IPS-20b (cell line): Measurements from ENCODE around the gene PDCD11.
"Not testable (repeated sequence)": the region's sequence is repeated elsewhere in the genome, so short reads cannot be mapped to it uniquely, and the experiment has no call there.

ENCODE experiments used
- H3K27ac ChIP-seq: one replicate; pipeline ENCODE4 v1.5.1; 2013; ENCODE audit warnings: low read length
- H3K27me3 ChIP-seq: 2 replicates; pipeline ENCODE4 v1.6.1; 2013; ENCODE audit warnings: mild to moderate bottlenecking, low read length, inconsistent platforms; ENCODE audit not compliant: insufficient read depth
- H3K36me3 ChIP-seq: 2 replicates; pipeline ENCODE4 v1.6.1; 2013; ENCODE audit warnings: low read depth, mild to moderate bottlenecking, inconsistent platforms, low read length, moderate library complexity; ENCODE audit not compliant: insufficient read depth
- H3K4me1 ChIP-seq: 2 replicates; pipeline ENCODE4 v1.6.1; 2013; ENCODE audit warnings: mild to moderate bottlenecking, control low read depth, inconsistent platforms, low read length, moderate library complexity; ENCODE audit not compliant: insufficient read depth
- H3K4me3 ChIP-seq: 2 replicates; pipeline ENCODE4 v1.5.1; 2013; ENCODE audit warnings: mild to moderate bottlenecking, low read length, inconsistent platforms
- H3K9ac ChIP-seq: 2 replicates; pipeline ENCODE4 v1.6.1; 2013; ENCODE audit warnings: low read depth, mild to moderate bottlenecking, inconsistent platforms, low read length, moderate library complexity
- H3K9me3 ChIP-seq: 2 replicates; pipeline ENCODE4 v1.6.1; 2013; ENCODE audit warnings: mild to moderate bottlenecking, low read depth, low read length, inconsistent platforms; ENCODE audit not compliant: insufficient read depth

Gene PDCD11, protein sequence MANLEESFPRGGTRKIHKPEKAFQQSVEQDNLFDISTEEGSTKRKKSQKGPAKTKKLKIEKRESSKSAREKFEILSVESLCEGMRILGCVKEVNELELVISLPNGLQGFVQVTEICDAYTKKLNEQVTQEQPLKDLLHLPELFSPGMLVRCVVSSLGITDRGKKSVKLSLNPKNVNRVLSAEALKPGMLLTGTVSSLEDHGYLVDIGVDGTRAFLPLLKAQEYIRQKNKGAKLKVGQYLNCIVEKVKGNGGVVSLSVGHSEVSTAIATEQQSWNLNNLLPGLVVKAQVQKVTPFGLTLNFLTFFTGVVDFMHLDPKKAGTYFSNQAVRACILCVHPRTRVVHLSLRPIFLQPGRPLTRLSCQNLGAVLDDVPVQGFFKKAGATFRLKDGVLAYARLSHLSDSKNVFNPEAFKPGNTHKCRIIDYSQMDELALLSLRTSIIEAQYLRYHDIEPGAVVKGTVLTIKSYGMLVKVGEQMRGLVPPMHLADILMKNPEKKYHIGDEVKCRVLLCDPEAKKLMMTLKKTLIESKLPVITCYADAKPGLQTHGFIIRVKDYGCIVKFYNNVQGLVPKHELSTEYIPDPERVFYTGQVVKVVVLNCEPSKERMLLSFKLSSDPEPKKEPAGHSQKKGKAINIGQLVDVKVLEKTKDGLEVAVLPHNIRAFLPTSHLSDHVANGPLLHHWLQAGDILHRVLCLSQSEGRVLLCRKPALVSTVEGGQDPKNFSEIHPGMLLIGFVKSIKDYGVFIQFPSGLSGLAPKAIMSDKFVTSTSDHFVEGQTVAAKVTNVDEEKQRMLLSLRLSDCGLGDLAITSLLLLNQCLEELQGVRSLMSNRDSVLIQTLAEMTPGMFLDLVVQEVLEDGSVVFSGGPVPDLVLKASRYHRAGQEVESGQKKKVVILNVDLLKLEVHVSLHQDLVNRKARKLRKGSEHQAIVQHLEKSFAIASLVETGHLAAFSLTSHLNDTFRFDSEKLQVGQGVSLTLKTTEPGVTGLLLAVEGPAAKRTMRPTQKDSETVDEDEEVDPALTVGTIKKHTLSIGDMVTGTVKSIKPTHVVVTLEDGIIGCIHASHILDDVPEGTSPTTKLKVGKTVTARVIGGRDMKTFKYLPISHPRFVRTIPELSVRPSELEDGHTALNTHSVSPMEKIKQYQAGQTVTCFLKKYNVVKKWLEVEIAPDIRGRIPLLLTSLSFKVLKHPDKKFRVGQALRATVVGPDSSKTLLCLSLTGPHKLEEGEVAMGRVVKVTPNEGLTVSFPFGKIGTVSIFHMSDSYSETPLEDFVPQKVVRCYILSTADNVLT (N-terminal part only)

DNA sequence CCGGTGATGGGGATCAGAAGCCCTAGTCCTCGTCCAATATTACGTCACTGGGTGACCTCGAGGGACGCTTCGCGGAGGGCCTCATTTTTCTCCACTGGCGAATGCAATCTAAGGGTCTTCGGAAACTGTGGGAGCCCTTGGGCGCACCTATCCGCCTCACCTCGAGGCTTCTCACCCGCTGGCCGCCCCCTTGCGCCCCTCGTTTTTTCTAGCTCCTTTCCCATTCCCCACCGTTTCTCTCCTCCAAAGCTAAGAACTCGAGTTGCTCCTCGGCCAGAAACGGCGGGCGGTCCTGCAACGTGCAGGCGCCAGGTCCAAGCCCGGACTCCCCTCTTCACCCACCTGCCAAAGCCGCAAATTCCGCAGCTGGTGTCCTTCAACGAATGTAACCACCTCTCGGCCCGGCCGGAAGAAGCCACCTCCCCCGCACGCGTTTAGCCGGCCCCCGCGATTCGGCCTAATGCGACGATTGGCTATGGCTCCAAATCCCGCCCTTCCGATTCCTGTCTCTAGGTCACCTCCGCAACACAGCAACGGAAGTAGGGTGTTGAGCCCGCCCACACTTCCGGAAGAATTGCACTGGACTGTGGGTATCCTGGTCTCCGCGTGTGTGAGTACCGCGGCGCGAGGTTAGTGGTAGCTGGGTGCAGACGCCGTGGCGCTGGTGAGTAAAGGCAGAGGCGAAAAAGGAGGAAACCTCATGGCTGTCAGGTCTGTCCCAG, at the start of gene PDCD11, which contains the start of gene ATP5MK:
Gene PDCD11 (plus strand): TSS at position 560 of the 722 bp plus-strand sequence. CDS start 1,801 bp downstream, outside the sequence.
Gene ATP5MK (minus strand): TSS at position 409 of the 722 bp plus-strand sequence. CDS start 4,018 bp downstream, outside the sequence.
- Histone ChIP-seq H3K9ac (peak within 1 kb of the TSS; percentile 94), H3K27me3 (no peaks in the 10 kb centered on the region), H3K36me3 (peaks cover 62% of the 10 kb centered on the region), H3K4me3 (peak within 1 kb of the TSS; percentile 100), H3K27ac (peak within 1 kb of the TSS; percentile 71), H3K4me1 (no peaks in the 10 kb centered on the region), H3K9me3 (no peaks in the 10 kb centered on the region)

GRCh38 chr10:103350175-103350516, 46.3 kb upstream of the PDCD11 start:
- peaks cover 3% of the 10 kb centered on the region; the same call in 1 of the 2 replicates for H3K4me1 ChIP-seq
- peaks cover 33% of the 10 kb centered on the region for H3K36me3 ChIP-seq
- H3K4me3 ChIP-seq, result peak overlapping the region; percentile 83
- peak overlapping the region; percentile 24 for H3K27ac ChIP-seq
- H3K9ac ChIP-seq, result peak overlapping the region; percentile 87
- no peaks in the 10 kb centered on the region for H3K27me3 ChIP-seq
- H3K9me3 ChIP-seq, result no peaks in the 10 kb centered on the region

DNA sequence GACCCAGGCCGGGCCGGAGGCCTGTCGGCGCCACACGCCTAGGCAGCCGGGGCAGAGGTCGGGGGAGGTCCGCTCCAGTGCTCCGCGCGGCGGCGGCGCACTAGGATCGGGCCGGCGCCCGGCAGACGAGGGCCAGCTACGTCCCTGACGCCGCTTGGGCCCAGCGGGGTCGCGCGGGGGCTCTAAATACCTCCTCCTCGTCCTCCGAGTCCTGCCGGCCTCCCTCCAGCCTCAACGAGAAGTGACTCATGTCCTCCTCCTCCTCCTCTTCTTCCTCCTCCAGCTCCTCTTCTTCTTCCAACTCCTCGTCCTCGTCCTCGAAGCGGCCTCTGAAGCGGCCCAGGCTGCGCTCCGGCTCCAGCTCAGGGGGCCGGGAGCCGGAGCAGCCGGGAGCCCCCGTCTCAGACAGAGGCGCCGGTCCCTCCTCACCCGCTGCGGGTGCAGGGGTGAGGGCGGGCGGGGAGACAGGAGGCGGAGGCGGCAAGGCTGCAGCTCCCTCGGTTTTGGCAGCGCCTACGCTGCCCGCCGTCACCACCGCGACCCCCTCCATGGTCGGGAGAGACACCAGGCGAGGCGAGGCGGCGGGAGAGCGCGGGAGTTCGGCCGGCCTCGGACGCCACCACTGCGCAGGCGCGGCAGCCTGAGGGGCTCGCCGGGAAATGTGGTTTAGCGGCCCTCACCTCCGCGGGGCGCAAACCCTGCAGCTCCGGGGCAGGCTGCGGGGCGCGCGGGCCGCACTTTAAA, 45.7 kb upstream of the PDCD11 start, which contains the start of gene PCGF6:
Gene PCGF6 (minus strand): TSS at position 624 of the 744 bp plus-strand sequence. CDS start 74 bp downstream, at position 550.
- Histone ChIP-seq H3K4me1 (peaks cover 3% of the 10 kb centered on the region; the same call in 1 of the 2 replicates), H3K27me3 (no peaks in the 10 kb centered on the region), H3K4me3 (peak within 1 kb of the TSS; percentile 83), H3K9ac (peak within 1 kb of the TSS; percentile 87), H3K36me3 (peaks cover 28% of the 10 kb centered on the region), H3K27ac (peak within 1 kb of the TSS; percentile 24), H3K9me3 (no peaks in the 10 kb centered on the region)

- peaks cover 9% of the 10 kb centered on the region for H3K36me3 ChIP-seq
- no peak overlapping the region for H3K4me3 ChIP-seq
- H3K27ac ChIP-seq, result no peak overlapping the region
- peaks cover 3% of the 10 kb centered on the region; the same call in 1 of the 2 replicates for H3K4me1 ChIP-seq
- no peaks in the 10 kb centered on the region for H3K27me3 ChIP-seq
- H3K9me3 ChIP-seq, result no peaks in the 10 kb centered on the region
- H3K9ac ChIP-seq, result no peak overlapping the region
Measured at GRCh38 chr10:103353281-103353680, 43.1 kb upstream of the PDCD11 start.

DNA sequence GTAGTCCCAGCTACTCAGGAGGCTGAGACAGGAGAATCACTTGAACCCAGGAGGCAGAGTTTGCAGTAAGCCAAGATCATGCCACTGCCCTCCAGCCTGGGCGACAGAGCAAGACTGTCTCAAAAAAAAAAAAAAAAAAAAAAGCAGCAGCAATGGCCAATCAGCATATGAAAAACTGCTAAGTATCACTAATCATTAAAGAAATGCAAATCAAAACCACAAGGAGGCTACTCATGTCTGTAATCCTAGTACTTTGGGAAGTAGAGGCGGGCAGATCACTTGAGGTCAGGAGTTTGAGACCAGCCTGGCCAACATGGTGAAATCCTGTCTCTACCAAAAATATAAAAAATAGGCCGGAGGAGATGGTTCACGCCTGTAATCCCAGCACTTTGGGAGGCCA, 41.9 kb upstream of the PDCD11 start:
- not testable (repeated sequence) for H3K27me3 ChIP-seq, H3K27ac ChIP-seq, H3K9me3 ChIP-seq, H3K4me1 ChIP-seq, H3K9ac ChIP-seq, H3K4me3 ChIP-seq, H3K36me3 ChIP-seq

- H3K36me3 ChIP-seq, result no peaks in the 10 kb centered on the region
- H3K4me1 ChIP-seq, result peaks cover 3% of the 10 kb centered on the region; the same call in 1 of the 2 replicates
- H3K9ac ChIP-seq, result no peak overlapping the region
- no peak overlapping the region for H3K27ac ChIP-seq
- H3K27me3 ChIP-seq, result no peaks in the 10 kb centered on the region
- no peaks in the 10 kb centered on the region for H3K9me3 ChIP-seq
- no peak overlapping the region for H3K4me3 ChIP-seq
Measured at GRCh38 chr10:103355906-103356599, 40.4 kb upstream of the PDCD11 start.

GRCh38 chr10:103359493-103359892, 36.9 kb upstream of the PDCD11 start:
- H3K36me3 ChIP-seq, H3K27ac ChIP-seq, H3K9ac ChIP-seq, H3K4me3 ChIP-seq, H3K4me1 ChIP-seq, H3K27me3 ChIP-seq, H3K9me3 ChIP-seq: not testable (repeated sequence)

DNA sequence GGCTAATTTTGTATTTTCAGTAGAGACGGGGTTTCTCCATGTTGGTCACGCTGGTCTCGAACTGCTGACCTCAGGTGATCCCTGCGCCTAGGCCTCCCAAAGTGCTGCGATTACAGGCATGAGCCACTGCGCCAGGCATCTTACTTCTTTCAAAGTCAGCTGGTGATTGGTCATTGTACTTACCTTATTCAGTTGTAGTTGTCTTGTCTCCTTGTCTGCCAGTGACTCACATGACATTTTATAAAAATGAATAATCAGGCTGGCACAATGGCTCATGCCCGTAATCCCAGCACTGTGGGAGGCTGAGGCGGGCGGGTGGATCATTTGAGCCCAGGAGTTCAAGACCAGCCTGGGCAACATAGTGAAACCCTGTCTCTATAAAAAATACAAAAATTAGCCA, 35.6 kb upstream of the PDCD11 start:
- H3K4me1 ChIP-seq, H3K36me3 ChIP-seq, H3K4me3 ChIP-seq, H3K9me3 ChIP-seq, H3K9ac ChIP-seq, H3K27me3 ChIP-seq, H3K27ac ChIP-seq: not testable (repeated sequence)

GRCh38 chr10:103367379-103367781, 29.0 kb upstream of the PDCD11 start:
- Histone ChIP-seq H3K9ac (peak overlapping the region; percentile 69; the same call in 1 of the 2 replicates), H3K36me3 (no peaks in the 10 kb centered on the region), H3K27me3 (no peaks in the 10 kb centered on the region), H3K4me1 (no peaks in the 10 kb centered on the region), H3K4me3 (peak overlapping the region; percentile 83; the same call in 1 of the 2 replicates), H3K9me3 (no peaks in the 10 kb centered on the region), H3K27ac (no peak overlapping the region)
